Muscle layer of colon (tissue), 2 donors: ENCODE data around the gene PCBD2.
"Not testable (repeated sequence)": the region's sequence is repeated elsewhere in the genome, so short reads cannot be mapped to it uniquely, and the experiment has no call there.

Experiments used
- H3K27ac ChIP-seq: one replicate; pipeline ENCODE4 v1.7.0; 2013; ENCODE audit warnings: low read depth, mild to moderate bottlenecking, low read length, moderate library complexity
- H3K27me3 ChIP-seq, 2 donors: one replicate each; pipeline ENCODE4 v1.7.0; 2013; ENCODE audit warnings: low read length in 2 of 2, mild to moderate bottlenecking in 2 of 2; ENCODE audit not compliant: insufficient read depth in 2 of 2, control insufficient read depth in 1 of 2
- H3K36me3 ChIP-seq: one replicate; pipeline ENCODE4 v1.7.0; 2013; ENCODE audit warnings: mild to moderate bottlenecking, low read length; ENCODE audit not compliant: insufficient read depth
- H3K4me1 ChIP-seq: one replicate; pipeline ENCODE4 v1.7.0; 2013; ENCODE audit warnings: mild to moderate bottlenecking, low read length; ENCODE audit not compliant: insufficient read depth
- H3K4me3 ChIP-seq, 2 donors: one replicate each; pipeline ENCODE4 v1.7.0; 2013; ENCODE audit warnings: low read length in 2 of 2, low read depth in 1 of 2, mild to moderate bottlenecking in 1 of 2, moderate library complexity in 1 of 2
- H3K9ac ChIP-seq: one replicate; pipeline ENCODE4 v1.7.0; 2013; ENCODE audit warnings: low read length
- H3K9me3 ChIP-seq: one replicate; pipeline ENCODE4 v1.7.0; 2013; ENCODE audit warnings: mild to moderate bottlenecking, low read length
- donor health status: abdominal sarcoma.
- donor health status: Adenocarcinoma of cecum.

The PCBD2 gene

DNA sequence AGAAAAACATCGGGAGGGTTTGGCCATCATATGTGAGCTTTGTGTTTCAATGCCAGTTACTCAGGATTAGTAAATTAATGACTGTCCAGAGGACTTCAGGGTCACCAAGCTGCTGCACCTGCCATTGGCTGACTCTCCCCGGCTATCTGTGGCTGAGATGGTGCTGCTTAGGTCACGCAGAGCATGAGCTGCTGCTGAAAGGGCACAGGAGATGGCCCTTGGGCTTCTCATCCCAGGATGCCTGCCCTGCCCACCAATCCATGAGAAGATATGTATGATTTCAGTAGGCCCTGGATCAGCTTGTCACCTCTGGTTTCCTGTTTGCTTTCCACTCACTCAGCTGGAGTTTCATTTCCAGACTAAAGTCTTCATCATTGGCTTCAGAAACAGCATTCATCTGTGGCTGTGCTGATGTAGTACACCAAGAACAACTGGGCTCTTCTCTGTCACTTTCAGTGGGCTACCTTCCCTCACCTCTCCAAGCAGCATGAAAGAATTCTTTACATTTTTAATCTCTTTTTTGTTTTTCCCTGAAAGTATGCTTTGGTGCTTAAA is 60.4 kb downstream of the PCBD2 start:
- Histone ChIP-seq H3K36me3 (peaks cover 17% of the 10 kb centered on the region), H3K9me3 (no peaks in the 10 kb centered on the region), H3K9ac (no peak overlapping the region), H3K27ac (no peak overlapping the region), H3K27me3 (no peaks in the 10 kb centered on the region), H3K4me3 (no peak overlapping the region), H3K4me1 (no peaks in the 10 kb centered on the region)

DNA sequence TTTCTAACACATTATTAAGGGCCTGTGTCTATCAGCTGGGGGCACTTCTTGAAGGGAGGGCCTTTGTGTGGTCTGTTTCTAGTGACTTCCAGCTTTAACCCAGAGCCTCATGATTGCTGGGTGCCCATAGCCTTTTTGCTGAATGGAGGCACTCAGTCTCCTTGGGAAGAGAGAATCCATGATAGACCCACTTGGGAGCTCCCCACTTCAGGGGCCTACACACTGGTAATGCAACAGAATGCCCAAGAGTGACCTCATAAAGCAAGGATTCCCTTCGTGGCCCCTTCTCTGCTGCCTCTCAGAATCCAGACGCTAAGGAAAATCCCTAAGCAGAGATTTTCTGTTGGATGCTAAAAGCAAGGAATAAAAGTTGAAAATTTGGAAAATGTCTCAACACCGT is 62.7 kb downstream of the PCBD2 start, which contains the start of gene CATSPER3:
TSS of gene CATSPER3 (plus strand) at position 301 of the 400 bp plus-strand sequence. CDS start at position 386, 85 bp downstream.
- no peak within 1 kb of the TSS for H3K27ac ChIP-seq
- peaks cover 10% of the 10 kb centered on the region for H3K36me3 ChIP-seq
- no peak within 1 kb of the TSS for H3K4me3 ChIP-seq
- no peak within 1 kb of the TSS for H3K9ac ChIP-seq
- no peaks in the 10 kb centered on the region for H3K9me3 ChIP-seq
- H3K27me3 ChIP-seq, result no peaks in the 10 kb centered on the region
- H3K4me1 ChIP-seq, result no peaks in the 10 kb centered on the region

DNA sequence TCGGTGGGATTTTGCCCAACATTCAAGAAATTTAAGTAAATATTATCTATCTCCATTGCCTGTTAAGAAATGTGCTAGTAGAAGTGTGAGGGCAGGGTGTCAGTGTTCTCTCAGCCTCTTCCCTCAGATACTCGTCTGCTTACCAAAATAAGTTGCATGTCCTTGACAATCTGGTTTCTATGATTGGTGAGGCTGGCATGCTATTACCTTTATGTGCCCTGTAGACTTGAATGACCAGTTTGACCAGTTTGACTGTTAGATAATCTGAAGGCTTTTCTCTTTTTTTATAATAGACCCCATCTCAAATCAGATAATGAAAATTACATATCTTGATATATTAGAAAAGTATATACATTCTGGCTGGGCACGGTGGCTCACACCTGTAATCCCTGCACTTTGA is 63.1 kb downstream of the PCBD2 start:
- no peaks in the 10 kb centered on the region for H3K9me3 ChIP-seq
- no peak overlapping the region for H3K9ac ChIP-seq
- H3K27me3 ChIP-seq, result no peaks in the 10 kb centered on the region
- no peak overlapping the region for H3K27ac ChIP-seq
- H3K4me1 ChIP-seq, result no peaks in the 10 kb centered on the region
- H3K36me3 ChIP-seq, result peaks cover 10% of the 10 kb centered on the region
- H3K4me3 ChIP-seq, result no peak overlapping the region

GRCh38 chr5:134969166-134969565 is 64.2 kb downstream of the PCBD2 start:
- H3K4me1 ChIP-seq, result no peaks in the 10 kb centered on the region
- H3K27ac ChIP-seq, result no peak overlapping the region
- H3K36me3 ChIP-seq, result peaks cover 9% of the 10 kb centered on the region
- H3K27me3 ChIP-seq, result no peaks in the 10 kb centered on the region
- H3K9me3 ChIP-seq, result no peaks in the 10 kb centered on the region
- H3K9ac ChIP-seq, result no peak overlapping the region
- no peak overlapping the region for H3K4me3 ChIP-seq

GRCh38 chr5:134975078-134975715 is 70.3 kb downstream of the PCBD2 start:
- Histone ChIP-seq H3K9me3 (no peaks in the 10 kb centered on the region), H3K4me3 (no peak overlapping the region), H3K4me1 (no peaks in the 10 kb centered on the region)

GRCh38 chr5:134975843-134976242 is 70.9 kb downstream of the PCBD2 start:
- H3K4me1 ChIP-seq, result no peaks in the 10 kb centered on the region
- no peak overlapping the region for H3K27ac ChIP-seq
- H3K27me3 ChIP-seq, result no peaks in the 10 kb centered on the region
- H3K36me3 ChIP-seq, result no peaks in the 10 kb centered on the region
- no peaks in the 10 kb centered on the region for H3K9me3 ChIP-seq
- H3K9ac ChIP-seq, result no peak overlapping the region
- H3K4me3 ChIP-seq, result no peak overlapping the region

More at GRCh38 chr5:134975078-134975715, 70.3 kb downstream of the PCBD2 start:
- Histone ChIP-seq H3K27me3 (no peaks in the 10 kb centered on the region), H3K36me3 (no peaks in the 10 kb centered on the region), H3K27ac (no peak overlapping the region), H3K9ac (no peak overlapping the region)

- no peak overlapping the region for H3K9ac ChIP-seq
- H3K4me1 ChIP-seq, result no peaks in the 10 kb centered on the region
- H3K36me3 ChIP-seq, result no peaks in the 10 kb centered on the region
- no peaks in the 10 kb centered on the region for H3K27me3 ChIP-seq
- H3K4me3 ChIP-seq, result no peak overlapping the region
- no peak overlapping the region for H3K27ac ChIP-seq
- no peaks in the 10 kb centered on the region for H3K9me3 ChIP-seq
These were observed 71.9 kb downstream of the PCBD2 start for GRCh38 chr5:134976841-134977240.

DNA sequence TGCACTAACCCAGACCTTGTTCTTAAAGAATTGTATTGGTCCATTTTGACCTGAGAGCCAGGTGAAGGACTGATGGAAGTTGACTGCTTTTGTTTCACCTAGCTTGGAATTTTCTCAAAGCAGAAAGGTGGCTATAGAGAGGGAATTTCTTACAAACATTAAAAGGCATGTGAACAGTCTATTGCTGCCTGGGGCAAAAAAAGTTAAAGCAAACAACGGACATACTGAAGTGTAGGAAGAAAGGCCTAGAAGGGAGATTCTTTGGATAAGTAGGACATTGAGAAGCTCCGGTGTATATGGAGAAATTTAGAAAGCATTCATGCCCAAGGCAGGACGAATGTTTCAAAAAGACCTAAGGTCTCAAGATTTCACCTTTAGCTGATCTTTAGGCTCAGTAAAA is 74.5 kb downstream of the PCBD2 start:
- no peak overlapping the region for H3K27ac ChIP-seq
- H3K36me3 ChIP-seq, result no peaks in the 10 kb centered on the region
- H3K27me3 ChIP-seq, result no peaks in the 10 kb centered on the region
- peaks cover 13% of the 10 kb centered on the region for H3K9me3 ChIP-seq
- no peaks in the 10 kb centered on the region for H3K4me1 ChIP-seq
- H3K4me3 ChIP-seq, result no peak overlapping the region
- no peak overlapping the region for H3K9ac ChIP-seq

- H3K4me3 ChIP-seq, result no peak overlapping the region
- no peaks in the 10 kb centered on the region for H3K27me3 ChIP-seq
- no peaks in the 10 kb centered on the region for H3K4me1 ChIP-seq
- peaks cover 13% of the 10 kb centered on the region for H3K9me3 ChIP-seq
- H3K36me3 ChIP-seq, result no peaks in the 10 kb centered on the region
- H3K9ac ChIP-seq, result no peak overlapping the region
- H3K27ac ChIP-seq, result no peak overlapping the region
These were observed 77.3 kb downstream of the PCBD2 start for GRCh38 chr5:134982230-134982629.

DNA sequence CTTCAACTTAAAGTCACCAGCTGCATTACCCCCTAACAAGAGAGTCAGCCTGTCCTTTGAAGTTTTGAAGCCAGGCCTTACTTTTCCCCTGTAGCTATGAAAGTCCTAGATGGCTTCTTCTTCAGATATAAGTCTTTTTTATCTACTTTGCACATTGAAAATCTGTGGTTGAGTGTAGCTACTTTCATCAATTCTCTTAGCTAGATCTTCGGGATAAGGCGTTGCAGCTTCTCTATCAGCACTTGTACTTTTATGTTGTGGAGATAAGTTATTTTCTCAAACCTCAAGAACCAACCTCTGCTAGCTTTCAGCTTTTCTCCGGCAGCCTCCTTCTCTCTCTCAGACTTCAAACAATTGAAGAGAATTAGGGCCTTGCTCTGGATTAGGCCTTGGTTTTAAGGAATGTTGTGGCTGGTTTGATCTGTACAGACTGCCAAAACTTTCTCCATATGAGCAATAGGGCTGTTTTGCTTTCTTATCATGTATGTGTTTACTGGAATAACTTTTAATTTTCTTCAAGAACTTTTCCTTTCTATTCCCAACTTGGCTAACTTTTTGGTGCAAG is 84.4 kb downstream of the PCBD2 start:
- Histone ChIP-seq H3K4me3 (no peak overlapping the region), H3K4me1 (no peaks in the 10 kb centered on the region), H3K36me3 (no peaks in the 10 kb centered on the region), H3K27ac (no peak overlapping the region), H3K9me3 (no peaks in the 10 kb centered on the region), H3K27me3 (no peaks in the 10 kb centered on the region), H3K9ac (no peak overlapping the region)

- H3K27me3 ChIP-seq, H3K9me3 ChIP-seq, H3K4me1 ChIP-seq, H3K36me3 ChIP-seq, H3K4me3 ChIP-seq, H3K9ac ChIP-seq, H3K27ac ChIP-seq: not testable (repeated sequence)
These were observed 85.3 kb downstream of the PCBD2 start for GRCh38 chr5:134990183-134990582.

DNA sequence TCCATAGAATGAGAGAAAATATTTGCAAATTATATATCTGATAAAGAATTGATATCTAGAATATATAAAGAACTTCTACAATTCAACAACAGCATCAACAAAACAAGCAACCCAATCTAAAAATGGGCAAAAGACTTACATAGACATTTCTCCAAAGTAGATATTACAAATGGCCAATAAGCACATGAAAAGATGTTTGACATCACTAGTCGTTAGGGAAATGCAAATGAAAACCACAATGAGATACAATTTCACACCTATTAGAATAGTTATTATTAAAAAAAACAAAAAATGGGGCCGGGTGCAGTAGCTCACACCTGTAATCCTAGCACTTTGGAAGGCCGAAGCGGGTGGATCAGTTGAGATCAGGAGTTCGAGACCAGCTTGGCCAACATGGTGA is 87.2 kb downstream of the PCBD2 start:
- Histone ChIP-seq H3K9ac (no peak overlapping the region), H3K4me1 (no peaks in the 10 kb centered on the region), H3K27me3 (no peaks in the 10 kb centered on the region), H3K36me3 (no peaks in the 10 kb centered on the region), H3K27ac (no peak overlapping the region), H3K4me3 (no peak overlapping the region), H3K9me3 (no peaks in the 10 kb centered on the region)
